Dendritic cell treated with granulocyte-macrophage colony-stimulating factor and Interleukin-4, amounts not matched to agents 40 ng/mL and 50 ng/mL, for 4 days (primary cell): Measurements from ENCODE around the gene NLRP6.
"Not testable (repeated sequence)": the region's sequence is repeated elsewhere in the genome, so short reads cannot be mapped to it uniquely, and the experiment has no call there.

Source experiments
- H3K27ac Mint-ChIP-seq: one replicate; pipeline ENCODE4 v1.8.0; 2022; ENCODE audit warnings: mild to moderate bottlenecking, mixed read lengths
- H3K27me3 Mint-ChIP-seq: one replicate; pipeline ENCODE4 v1.8.0; 2022; ENCODE audit warnings: mild to moderate bottlenecking, mixed read lengths
- H3K36me3 Mint-ChIP-seq: one replicate; pipeline ENCODE4 v1.8.0; 2022; ENCODE audit warnings: low read depth, mixed read lengths
- H3K4me1 Mint-ChIP-seq: one replicate; pipeline ENCODE4 v1.8.0; 2022; ENCODE audit warnings: low read depth, mixed read lengths
- H3K4me3 Mint-ChIP-seq: one replicate; pipeline ENCODE4 v1.8.0; 2022; ENCODE audit warnings: mild to moderate bottlenecking, moderate library complexity, mixed read lengths
- H3K9me3 Mint-ChIP-seq: one replicate; pipeline ENCODE4 v1.8.0; 2022; ENCODE audit warnings: mixed read lengths
- intact Hi-C: fragments of 100-400 bp; cut with micrococcal nuclease; formaldehyde crosslinking; loops from one replicate; pipeline ENCODE4 v1.15.0; 2022

The NLRP6 gene

DNA sequence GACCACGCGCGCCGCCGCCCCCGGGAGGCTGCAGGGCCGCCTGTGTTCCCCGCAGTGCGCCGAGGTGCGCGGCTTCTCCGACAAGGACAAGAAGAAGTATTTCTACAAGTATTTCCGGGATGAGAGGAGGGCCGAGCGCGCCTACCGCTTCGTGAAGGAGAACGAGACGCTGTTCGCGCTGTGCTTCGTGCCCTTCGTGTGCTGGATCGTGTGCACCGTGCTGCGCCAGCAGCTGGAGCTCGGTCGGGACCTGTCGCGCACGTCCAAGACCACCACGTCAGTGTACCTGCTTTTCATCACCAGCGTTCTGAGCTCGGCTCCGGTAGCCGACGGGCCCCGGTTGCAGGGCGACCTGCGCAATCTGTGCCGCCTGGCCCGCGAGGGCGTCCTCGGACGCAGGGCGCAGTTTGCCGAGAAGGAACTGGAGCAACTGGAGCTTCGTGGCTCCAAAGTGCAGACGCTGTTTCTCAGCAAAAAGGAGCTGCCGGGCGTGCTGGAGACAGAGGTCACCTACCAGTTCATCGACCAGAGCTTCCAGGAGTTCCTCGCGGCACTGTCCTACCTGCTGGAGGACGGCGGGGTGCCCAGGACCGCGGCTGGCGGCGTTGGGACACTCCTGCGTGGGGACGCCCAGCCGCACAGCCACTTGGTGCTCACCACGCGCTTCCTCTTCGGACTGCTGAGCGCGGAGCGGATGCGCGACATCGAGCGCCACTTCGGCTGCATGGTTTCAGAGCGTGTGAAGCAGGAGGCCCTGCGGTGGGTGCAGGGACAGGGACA, 2.7 kb downstream of the NLRP6 start:
- no peak overlapping the region for H3K27ac Mint-ChIP-seq
- intact Hi-C loops = no loop called here
- no peaks in the 10 kb centered on the region for H3K9me3 Mint-ChIP-seq
- H3K4me3 Mint-ChIP-seq = peak overlapping the region; percentile 41
- peaks cover 50% of the 10 kb centered on the region for H3K4me1 Mint-ChIP-seq
- H3K27me3 Mint-ChIP-seq = peaks cover 94% of the 10 kb centered on the region
- H3K36me3 Mint-ChIP-seq = no peaks in the 10 kb centered on the region

DNA sequence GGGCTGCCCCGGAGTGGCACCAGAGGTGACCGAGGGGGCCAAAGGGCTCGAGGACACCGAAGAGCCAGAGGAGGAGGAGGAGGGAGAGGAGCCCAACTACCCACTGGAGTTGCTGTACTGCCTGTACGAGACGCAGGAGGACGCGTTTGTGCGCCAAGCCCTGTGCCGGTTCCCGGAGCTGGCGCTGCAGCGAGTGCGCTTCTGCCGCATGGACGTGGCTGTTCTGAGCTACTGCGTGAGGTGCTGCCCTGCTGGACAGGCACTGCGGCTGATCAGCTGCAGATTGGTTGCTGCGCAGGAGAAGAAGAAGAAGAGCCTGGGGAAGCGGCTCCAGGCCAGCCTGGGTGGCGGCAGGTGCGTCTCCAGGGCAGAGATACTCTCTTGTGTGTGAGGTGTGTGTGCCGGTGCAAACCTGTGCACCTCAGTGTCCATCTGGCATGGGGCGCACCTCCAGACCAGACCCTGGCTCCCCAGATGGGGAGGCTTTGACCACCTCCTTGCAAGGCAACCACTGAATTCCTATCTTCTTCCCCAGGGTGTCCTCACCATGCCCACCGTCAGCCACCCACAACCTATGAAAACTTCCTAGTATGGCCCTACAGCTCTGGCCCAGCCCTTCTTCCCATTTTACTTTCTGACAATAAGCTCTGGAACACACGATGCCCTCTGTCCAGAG, 3.4 kb downstream of the NLRP6 start:
- H3K9me3 Mint-ChIP-seq = no peaks in the 10 kb centered on the region
- H3K4me1 Mint-ChIP-seq = peaks cover 50% of the 10 kb centered on the region
- no peaks in the 10 kb centered on the region for H3K36me3 Mint-ChIP-seq
- H3K27ac Mint-ChIP-seq = no peak overlapping the region
- intact Hi-C loops = no loop called here
- peak overlapping the region; percentile 41 for H3K4me3 Mint-ChIP-seq
- H3K27me3 Mint-ChIP-seq = peaks cover 94% of the 10 kb centered on the region

DNA sequence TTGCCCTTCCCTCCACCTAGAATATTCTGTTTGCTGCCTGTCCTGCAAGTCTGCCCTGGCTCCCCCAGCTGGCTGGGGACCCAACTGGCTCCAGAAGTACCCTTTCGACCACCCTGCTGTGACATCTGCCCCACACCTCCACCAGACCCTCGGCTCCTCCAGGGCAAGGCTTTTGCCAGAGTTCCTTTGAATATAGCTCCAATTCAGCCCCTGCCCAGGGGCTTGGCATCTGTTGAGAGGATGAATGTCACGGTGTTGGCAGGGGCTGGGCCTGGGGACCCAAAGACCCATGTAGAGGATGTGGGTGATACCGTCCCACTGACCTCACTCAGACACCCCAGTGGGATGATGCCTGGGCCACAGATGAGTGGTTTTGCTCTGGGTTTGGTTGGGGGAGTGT, 4.0 kb downstream of the NLRP6 start:
- no peak overlapping the region for H3K4me3 Mint-ChIP-seq
- peaks cover 50% of the 10 kb centered on the region for H3K4me1 Mint-ChIP-seq
- no peak overlapping the region for H3K27ac Mint-ChIP-seq
- H3K9me3 Mint-ChIP-seq = no peaks in the 10 kb centered on the region
- no peaks in the 10 kb centered on the region for H3K36me3 Mint-ChIP-seq
- H3K27me3 Mint-ChIP-seq = peaks cover 95% of the 10 kb centered on the region
- intact Hi-C loops = no loop called here

GRCh38 chr11:282630-283360, 4.6 kb downstream of the NLRP6 start:
- no peak overlapping the region for H3K27ac Mint-ChIP-seq
- H3K27me3 Mint-ChIP-seq = peaks cover 97% of the 10 kb centered on the region
- H3K4me3 Mint-ChIP-seq = no peak overlapping the region
- H3K4me1 Mint-ChIP-seq = peaks cover 48% of the 10 kb centered on the region
- no peaks in the 10 kb centered on the region for H3K36me3 Mint-ChIP-seq
- H3K9me3 Mint-ChIP-seq = no peaks in the 10 kb centered on the region
- intact Hi-C loops = no loop called here

- Mint-ChIP-seq H3K36me3 (no peaks in the 10 kb centered on the region), H3K27me3 (peaks cover 97% of the 10 kb centered on the region), H3K4me3 (no peak overlapping the region), H3K4me1 (peaks cover 47% of the 10 kb centered on the region), H3K9me3 (no peaks in the 10 kb centered on the region), H3K27ac (no peak overlapping the region)
- intact Hi-C loops = no loop called here
These were observed 5.3 kb downstream of the NLRP6 start for GRCh38 chr11:283405-284104.

DNA sequence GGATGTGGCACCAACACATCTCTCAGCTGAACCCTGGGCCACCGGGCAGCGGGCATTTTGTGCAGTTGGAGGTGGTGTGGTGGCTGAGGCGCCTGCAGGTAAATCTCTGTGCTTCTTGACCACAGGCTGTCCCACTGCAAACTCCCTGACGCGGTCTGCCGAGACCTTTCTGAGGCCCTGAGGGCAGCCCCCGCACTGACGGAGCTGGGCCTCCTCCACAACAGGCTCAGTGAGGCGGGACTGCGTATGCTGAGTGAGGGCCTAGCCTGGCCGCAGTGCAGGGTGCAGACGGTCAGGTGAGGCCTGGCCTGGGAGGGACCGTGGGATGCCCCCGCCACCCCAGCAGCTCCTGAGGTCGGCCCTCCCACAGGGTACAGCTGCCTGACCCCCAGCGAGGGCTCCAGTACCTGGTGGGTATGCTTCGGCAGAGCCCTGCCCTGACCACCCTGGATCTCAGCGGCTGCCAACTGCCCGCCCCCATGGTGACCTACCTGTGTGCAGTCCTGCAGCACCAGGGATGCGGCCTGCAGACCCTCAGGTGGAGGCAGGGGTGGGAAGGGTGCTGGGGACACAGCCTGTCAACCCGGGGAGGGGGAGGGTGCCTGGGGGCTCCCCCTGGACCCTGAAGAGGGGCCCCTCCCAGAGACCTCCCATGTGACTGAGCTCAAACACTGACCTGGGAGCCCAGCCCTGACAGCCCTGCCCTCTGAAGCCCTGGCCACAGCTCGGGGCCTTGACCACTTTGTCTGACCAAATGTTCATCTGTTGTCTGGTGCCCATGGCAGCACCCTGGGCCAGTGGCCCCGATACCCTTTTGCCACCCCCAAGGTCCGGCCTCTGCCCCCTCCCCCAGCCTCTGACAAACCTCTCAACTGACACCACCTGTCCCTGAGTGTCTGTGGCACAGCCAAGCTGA, 6.2 kb downstream of the NLRP6 start:
- no peak overlapping the region for H3K27ac Mint-ChIP-seq
- H3K4me3 Mint-ChIP-seq = no peak overlapping the region
- peaks cover 90% of the 10 kb centered on the region for H3K27me3 Mint-ChIP-seq
- H3K4me1 Mint-ChIP-seq = peaks cover 42% of the 10 kb centered on the region
- no peaks in the 10 kb centered on the region for H3K36me3 Mint-ChIP-seq
- no peaks in the 10 kb centered on the region for H3K9me3 Mint-ChIP-seq
- intact Hi-C loops = no loop called here

- H3K27ac Mint-ChIP-seq = no peak overlapping the region
- intact Hi-C loops = no loop called here
- no peak overlapping the region for H3K4me3 Mint-ChIP-seq
- H3K4me1 Mint-ChIP-seq = peaks cover 45% of the 10 kb centered on the region
- no peaks in the 10 kb centered on the region for H3K9me3 Mint-ChIP-seq
- H3K36me3 Mint-ChIP-seq = no peaks in the 10 kb centered on the region
- peaks cover 91% of the 10 kb centered on the region for H3K27me3 Mint-ChIP-seq
These were observed 7.0 kb downstream of the NLRP6 start for GRCh38 chr11:285021-285893.

GRCh38 chr11:285894-286220, 7.7 kb downstream of the NLRP6 start:
- Mint-ChIP-seq H3K27me3 (peaks cover 87% of the 10 kb centered on the region), H3K27ac (no peak overlapping the region), H3K36me3 (no peaks in the 10 kb centered on the region), H3K4me1 (peaks cover 42% of the 10 kb centered on the region), H3K4me3 (no peak overlapping the region), H3K9me3 (no peaks in the 10 kb centered on the region)
- intact Hi-C loops = no loop called here

DNA sequence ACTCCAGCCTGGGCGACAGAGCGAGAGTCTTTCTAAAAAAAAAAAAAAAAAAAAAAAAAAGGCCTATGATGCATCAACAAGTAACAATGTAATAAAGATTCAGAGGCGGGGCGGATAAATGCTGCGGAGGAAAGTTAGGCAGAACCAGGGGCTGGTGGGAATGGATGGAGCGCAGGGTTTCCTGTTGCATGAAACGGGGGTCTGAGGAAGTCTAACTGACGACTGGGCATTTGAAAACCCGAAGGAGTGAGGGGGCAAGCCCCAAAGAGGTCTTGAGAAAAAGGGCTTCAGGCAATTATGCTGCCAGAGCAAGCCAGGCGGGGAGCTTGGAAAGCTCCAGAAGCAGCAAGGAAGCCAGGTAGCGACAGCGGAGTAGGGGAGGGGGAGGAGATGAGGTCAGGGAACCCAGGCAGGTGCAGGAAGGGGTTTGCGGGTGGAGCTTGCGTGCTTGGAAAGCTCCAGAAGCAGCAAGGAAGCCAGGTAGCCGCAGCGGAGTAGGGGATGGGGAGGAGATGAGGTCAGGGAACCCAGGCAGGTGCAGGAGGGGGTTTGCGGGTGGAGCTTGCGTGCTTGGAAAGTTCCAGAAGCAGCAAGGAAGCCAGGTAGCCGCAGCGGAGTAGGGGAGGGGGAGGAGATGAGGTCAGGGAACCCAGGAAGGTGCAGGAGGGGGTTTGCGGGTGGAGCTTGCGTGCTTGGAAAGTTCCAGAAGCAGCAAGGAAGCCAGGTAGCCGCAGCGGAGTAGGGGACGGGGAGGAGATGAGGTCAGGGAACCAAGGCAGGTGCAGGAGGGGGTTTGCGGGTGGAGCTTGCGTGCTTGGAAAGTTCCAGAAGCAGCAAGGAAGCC, 9.0 kb downstream of the NLRP6 start:
- intact Hi-C loops, H3K36me3 Mint-ChIP-seq, H3K4me3 Mint-ChIP-seq, H3K9me3 Mint-ChIP-seq, H3K27ac Mint-ChIP-seq: not testable (repeated sequence)
- Mint-ChIP-seq H3K27me3 (peaks cover 81% of the 10 kb centered on the region), H3K4me1 (peaks cover 29% of the 10 kb centered on the region)

DNA sequence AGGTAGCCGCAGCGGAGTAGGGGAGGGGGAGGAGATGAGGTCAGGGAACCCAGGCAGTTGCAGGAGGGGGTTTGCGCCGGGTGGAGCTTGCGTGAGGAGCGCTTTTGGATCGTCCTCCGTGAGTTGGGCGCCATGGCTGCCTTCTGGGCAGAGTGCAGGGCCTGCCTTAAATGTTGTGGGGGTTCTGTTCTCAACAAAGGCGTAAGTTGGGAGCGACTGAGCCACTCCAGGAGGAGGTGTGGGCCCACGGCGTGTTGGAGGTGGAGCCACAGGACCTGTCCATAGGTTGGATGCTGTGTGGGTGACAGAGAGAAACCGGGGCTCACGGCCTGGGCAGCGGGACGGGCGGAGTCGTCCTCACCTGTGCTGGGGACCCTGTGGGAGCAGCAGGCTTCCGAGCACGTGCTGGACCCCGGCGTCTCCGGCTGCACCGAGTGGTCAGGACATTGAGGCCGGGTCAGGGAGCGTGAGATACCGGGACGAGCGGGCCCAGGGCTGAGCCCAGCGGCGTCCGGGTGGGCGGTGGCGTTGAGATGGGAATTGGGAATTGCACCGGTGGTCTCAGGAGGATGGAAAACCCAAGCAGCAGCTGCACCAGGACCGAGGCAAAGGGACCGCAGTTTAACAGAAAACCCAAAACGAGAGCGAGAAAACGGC, 9.7 kb downstream of the NLRP6 start:
- intact Hi-C loops = no loop called here

DNA sequence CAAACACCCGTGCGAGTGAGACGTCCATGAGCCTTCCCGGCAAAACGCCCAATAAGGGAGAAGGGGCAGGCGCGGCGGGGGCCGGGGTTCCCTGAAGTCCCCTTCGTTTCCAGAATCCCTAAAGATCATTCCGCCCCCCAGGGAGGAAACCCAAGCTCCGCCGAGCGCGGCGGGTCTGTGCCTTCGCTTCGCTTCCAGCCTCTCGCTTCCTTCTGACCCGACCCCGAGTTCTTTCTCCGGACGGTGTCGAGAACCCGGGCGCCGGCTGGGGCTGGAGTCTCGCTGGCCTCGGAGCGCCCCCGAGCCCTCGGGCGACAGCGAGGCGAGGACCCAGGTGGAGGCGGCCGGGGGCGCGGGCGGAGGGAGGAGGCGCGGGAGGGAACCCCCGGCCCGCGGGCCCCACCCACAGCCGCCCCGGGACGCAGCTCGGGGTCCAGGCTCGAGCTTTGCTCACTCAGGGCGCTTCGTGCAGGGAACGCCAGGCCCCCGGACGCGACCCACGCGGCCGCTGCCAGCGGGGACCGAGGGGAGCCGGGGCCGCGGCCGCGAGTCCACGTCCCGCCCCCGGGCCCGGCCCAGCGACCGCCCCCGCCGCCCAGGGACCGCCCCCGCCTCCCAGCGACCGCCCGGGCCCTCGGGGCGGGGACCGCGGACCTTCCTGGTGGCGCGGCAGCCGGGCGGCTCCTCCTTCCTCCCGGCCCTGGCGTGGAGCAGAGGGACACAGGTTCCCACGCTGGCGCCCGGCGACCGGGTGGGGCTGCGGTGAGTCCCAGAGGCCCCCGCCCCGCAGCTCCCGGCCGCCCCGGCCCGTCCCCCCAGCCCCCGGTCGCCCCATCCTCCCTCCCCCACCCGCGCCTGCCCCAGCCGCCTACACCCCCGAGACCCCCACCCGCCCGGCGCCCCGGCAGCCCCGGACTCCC, 10.5 kb downstream of the NLRP6 start, which contains the start of gene PGGHG:
TSS of gene PGGHG (plus strand) at position 649 of the 920 bp plus-strand sequence. CDS start 691 bp downstream, outside the sequence.
- intact Hi-C loops = no loop called here
- Mint-ChIP-seq H3K9me3 (no peaks in the 10 kb centered on the region), H3K27me3 (peaks cover 68% of the 10 kb centered on the region), H3K27ac (peak within 1 kb of the TSS; percentile 49), H3K4me1 (peaks cover 21% of the 10 kb centered on the region), H3K36me3 (no peaks in the 10 kb centered on the region), H3K4me3 (peak within 1 kb of the TSS; percentile 69)

More for the DNA sequence above, 9.7 kb downstream of the NLRP6 start:
- Mint-ChIP-seq H3K27me3 (peaks cover 75% of the 10 kb centered on the region), H3K4me3 (peak overlapping the region; percentile 69), H3K4me1 (peaks cover 21% of the 10 kb centered on the region), H3K27ac (peak overlapping the region; percentile 23), H3K9me3 (no peaks in the 10 kb centered on the region), H3K36me3 (no peaks in the 10 kb centered on the region)
